Tibial nerve (tissue), 4 donors: ENCODE results near the gene RBM33.

ENCODE experiments used
- EP300 ChIP-seq, 2 donors: sonication (generic); formaldehyde crosslinking; IDR thresholded peaks; one replicate each; pipeline ENCODE4 v1.6.1; 2017; ENCODE audit warnings: antibody characterized with exemption in 2 of 2, mild to moderate bottlenecking in 1 of 2
- TF ChIP-seq, protein P1 (sequence below), 5 experiments: fragments of 200-600 bp in 3 of 5; fragments of 450-650 bp in 2 of 5; sonication (generic) in 3 of 5; IDR thresholded peaks; one replicate each; pipeline ENCODE4 v1.5.1; 2016 to 2019; ENCODE audit warnings: antibody characterized with exemption in 5 of 5, mild to moderate bottlenecking in 3 of 5, moderate library complexity in 2 of 5

GRCh38 chr7:155811560-155811894 lies 167.1 kb downstream of the RBM33 start:
- TF ChIP-seq EP300 (IDR thresholded peaks at IDR 0.05) = no peak
- TF ChIP-seq, protein P1, sequence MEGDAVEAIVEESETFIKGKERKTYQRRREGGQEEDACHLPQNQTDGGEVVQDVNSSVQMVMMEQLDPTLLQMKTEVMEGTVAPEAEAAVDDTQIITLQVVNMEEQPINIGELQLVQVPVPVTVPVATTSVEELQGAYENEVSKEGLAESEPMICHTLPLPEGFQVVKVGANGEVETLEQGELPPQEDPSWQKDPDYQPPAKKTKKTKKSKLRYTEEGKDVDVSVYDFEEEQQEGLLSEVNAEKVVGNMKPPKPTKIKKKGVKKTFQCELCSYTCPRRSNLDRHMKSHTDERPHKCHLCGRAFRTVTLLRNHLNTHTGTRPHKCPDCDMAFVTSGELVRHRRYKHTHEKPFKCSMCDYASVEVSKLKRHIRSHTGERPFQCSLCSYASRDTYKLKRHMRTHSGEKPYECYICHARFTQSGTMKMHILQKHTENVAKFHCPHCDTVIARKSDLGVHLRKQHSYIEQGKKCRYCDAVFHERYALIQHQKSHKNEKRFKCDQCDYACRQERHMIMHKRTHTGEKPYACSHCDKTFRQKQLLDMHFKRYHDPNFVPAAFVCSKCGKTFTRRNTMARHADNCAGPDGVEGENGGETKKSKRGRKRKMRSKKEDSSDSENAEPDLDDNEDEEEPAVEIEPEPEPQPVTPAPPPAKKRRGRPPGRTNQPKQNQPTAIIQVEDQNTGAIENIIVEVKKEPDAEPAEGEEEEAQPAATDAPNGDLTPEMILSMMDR (IDR thresholded peaks at IDR 0.05) = no peak
